T-helper 9 cell (primary cell): ENCODE results near the gene TMTC1.
A peak's percentile ranks its signal among the peaks of the same experiment; 100 is the strongest.

Experiments used
- DNase-seq: peaks from one replicate; pipeline ENCODE4 v3.0.0-alpha.2; 2020

TMTC1 gene

GRCh38 chr12:29519585-29520182 is 264.1 kb downstream of the TMTC1 start:
- peak; percentile 4 for DNase-seq

GRCh38 chr12:29518407-29518806 is 265.3 kb downstream of the TMTC1 start:
- DNase-seq: no peak

- no peak for DNase-seq
These were observed 266.5 kb downstream of the TMTC1 start for GRCh38 chr12:29517264-29517663.

GRCh38 chr12:29516431-29516875 is 267.3 kb downstream of the TMTC1 start:
- DNase-seq: no peak

GRCh38 chr12:29510591-29511185 is 273.1 kb downstream of the TMTC1 start:
- DNase-seq: no peak

GRCh38 chr12:29509503-29509902 is 274.2 kb downstream of the TMTC1 start:
- no peak for DNase-seq

GRCh38 chr12:29508949-29509348 is 274.8 kb downstream of the TMTC1 start:
- DNase-seq: no peak

GRCh38 chr12:29505122-29505521 is 278.6 kb downstream of the TMTC1 start:
- DNase-seq: no peak

GRCh38 chr12:29503283-29503682 is 280.5 kb downstream of the TMTC1 start:
- DNase-seq: no peak

- no peak for DNase-seq
These were observed 284.5 kb downstream of the TMTC1 start for GRCh38 chr12:29499235-29499634.

- DNase-seq: no peak
These were observed 286.2 kb downstream of the TMTC1 start, which contains the start of gene OVCH1 for GRCh38 chr12:29497588-29497987. Gene OVCH1, minus strand, starts transcription at chr12:29497686. Its CDS starts 0 bp downstream, at chr12:29497686.

GRCh38 chr12:29492891-29493290 is 290.9 kb downstream of the TMTC1 start:
- DNase-seq: no peak

- DNase-seq: no peak
These were observed 296.8 kb downstream of the TMTC1 start for GRCh38 chr12:29486972-29487371.

GRCh38 chr12:29463198-29463597 is 320.5 kb downstream of the TMTC1 start:
- no peak for DNase-seq

- no peak for DNase-seq
These were observed 323.7 kb downstream of the TMTC1 start for GRCh38 chr12:29460082-29460481.

GRCh38 chr12:29455087-29455486 is 328.7 kb downstream of the TMTC1 start:
- DNase-seq: no peak

- no peak for DNase-seq
These were observed 331.9 kb downstream of the TMTC1 start for GRCh38 chr12:29451888-29452287.
